HepG2 (cell line): ENCODE data around the gene SYNPR. TPM values are rescaled to one million over a fixed set of nuclear protein-coding genes. Genes with fewer than 3 reads are reported as not detected.

ENCODE experiments used
- ATAC-seq: fragments of 200-7000 bp; cut with Tn5 transposase; 3 replicates; pipeline ENCODE4 v1.9.1; 2020; ENCODE audit warnings: mild to moderate bottlenecking, moderate library complexity
- BruUV-seq: library from RNA; stranded (reverse); fragments of 400-500 nt; replicated peaks from 2 replicates; lab custom pipeline; 2021; lab: Mats Ljungman, UMichigan
- CTCF ChIA-PET: fragments of 300-600 bp; formaldehyde crosslinking; extraction: SDS; loops from one replicate; lab custom pipeline; 2021; ENCODE audit warnings: low total read pairs, inconsistent platforms, low intra/inter-chr PET ratio; lab: Yijun Ruan, JAX
- POLR2A ChIA-PET: fragments of 350-600 bp; sonication (Branson Sonifier 250); formaldehyde crosslinking; loops from one replicate; lab custom pipeline; 2020; ENCODE audit warnings: antibody characterized with exemption, inconsistent platforms; lab: Yijun Ruan, JAX
- DNase-seq: peaks from one replicate; pipeline ENCODE4 v3.0.0-alpha.2; 2015; ENCODE audit warnings: low spot score
- FAIRE-seq: peaks from 3 replicates; lab custom pipeline; 2011; peaks lifted over from hg19 to GRCh38; lab: Jason Lieb, UNC
- H2AFZ ChIP-seq: one replicate; pipeline ENCODE4 v1.6.1; 2011; ENCODE audit warnings: low read length, inconsistent platforms
- H3K27ac ChIP-seq: fragments of 300-600 bp; 3 replicates; pipeline ENCODE4 v1.8.0; 2011; ENCODE audit warnings: mixed run types, mild to moderate bottlenecking, mixed read lengths, low read length, inconsistent platforms; ENCODE audit not compliant: insufficient read depth; ENCODE audit errors: extremely low read length
- H3K27me3 ChIP-seq, 2 experiments: fragments of 200-600 bp in 1 of 2; 2 replicates in 1 of 2; 3 replicates in 1 of 2; pipeline versions ENCODE4 v1.6.0 to v1.8.0; 2011; ENCODE audit warnings: low read length in 2 of 2, mild to moderate bottlenecking in 2 of 2, moderate library complexity in 2 of 2, inconsistent platforms in 1 of 2; ENCODE audit not compliant: insufficient read depth in 2 of 2, control insufficient read depth in 1 of 2
- H3K36me3 ChIP-seq, 2 experiments: fragments of 200-600 bp in 1 of 2; replicated peaks in 1 of 2; 2 replicates in 1 of 2; 3 replicates in 1 of 2; pipeline versions ENCODE4 v1.5.1 to v1.8.0; 2011; ENCODE audit warnings: low read length in 2 of 2, inconsistent platforms in 1 of 2; ENCODE audit not compliant: insufficient read depth in 2 of 2, control insufficient read depth in 1 of 2
- H3K4me1 ChIP-seq: 2 replicates; pipeline ENCODE4 v1.5.1; 2012; ENCODE audit warnings: low read length, inconsistent platforms; ENCODE audit not compliant: insufficient read depth
- H3K4me2 ChIP-seq: 2 replicates; pipeline ENCODE4 v1.6.0; 2011; ENCODE audit warnings: low read depth, low read length, inconsistent platforms
- H3K4me3 ChIP-seq, 3 experiments: fragments of 200-600 bp in 1 of 3; sonication (generic), shearing (Covaris generic) in 1 of 3; replicated peaks in 1 of 3; 2 replicates each; pipeline ENCODE4 v1.5.1; 2011 to 2016; ENCODE audit warnings: low read length in 3 of 3, inconsistent platforms in 2 of 3, low read depth in 2 of 3, mild to moderate bottlenecking in 2 of 3, control low read depth in 1 of 3, mixed read lengths in 1 of 3; ENCODE audit not compliant: insufficient read depth in 1 of 3
- H3K79me2 ChIP-seq: one replicate; pipeline ENCODE4 v1.6.1; 2011; ENCODE audit warnings: low read length, inconsistent platforms; ENCODE audit not compliant: insufficient read depth
- H3K9ac ChIP-seq: 2 replicates; pipeline ENCODE4 v1.6.0; 2011; ENCODE audit warnings: mild to moderate bottlenecking, low read depth, low read length, inconsistent platforms; ENCODE audit not compliant: insufficient read depth
- H3K9me3 ChIP-seq: 2 replicates; pipeline ENCODE4 v1.5.1; 2012; ENCODE audit warnings: mild to moderate bottlenecking, low read length
- H4K20me1 ChIP-seq: 2 replicates; pipeline ENCODE4 v1.6.0; 2011; ENCODE audit warnings: inconsistent platforms, mild to moderate bottlenecking, low read length, moderate library complexity; ENCODE audit not compliant: insufficient read depth
- CENPX ChIP-seq: sonication (generic); formaldehyde crosslinking; IDR thresholded peaks from 2 replicates; pipeline ENCODE4 v1.9.0; 2021; ENCODE audit warnings: mild to moderate bottlenecking, missing genetic modification reagents, moderate library complexity
- DRAP1 ChIP-seq: IDR thresholded peaks from 2 replicates; pipeline ENCODE4 v1.6.1; 2016; ENCODE audit warnings: missing genetic modification reagents, missing compliant biosample characterization
- ELF4 ChIP-seq: sonication (generic); formaldehyde crosslinking; IDR thresholded peaks from 2 replicates; pipeline ENCODE4 v1.5.0; 2020; ENCODE audit warnings: missing genetic modification reagents, mild to moderate bottlenecking, moderate library complexity, borderline replicate concordance
- ETV6 ChIP-seq: sonication (generic); formaldehyde crosslinking; conservative IDR thresholded peaks from 2 replicates; pipeline ENCODE4 v1.4.0; 2020; ENCODE audit warnings: missing genetic modification reagents
- FOSL1 ChIP-seq: sonication (generic); formaldehyde crosslinking; IDR thresholded peaks from 2 replicates; pipeline ENCODE4 v1.9.0; 2021; ENCODE audit warnings: missing genetic modification reagents, borderline replicate concordance
- HMG20B ChIP-seq: conservative IDR thresholded peaks from 2 replicates; pipeline ENCODE4 v1.6.1; 2016; ENCODE audit warnings: missing genetic modification reagents, missing compliant biosample characterization
- HMGA1 ChIP-seq: sonication (generic); formaldehyde crosslinking; conservative IDR thresholded peaks from 2 replicates; pipeline ENCODE4 v1.4.0; 2020; ENCODE audit warnings: missing genetic modification reagents
- HNF4G ChIP-seq, 2 experiments: sonication (generic) in 1 of 2; formaldehyde crosslinking in 1 of 2; IDR thresholded peaks; 2 replicates each; pipeline versions ENCODE4 v1.4.0 to v1.6.1; 2011 to 2020; ENCODE audit warnings: borderline replicate concordance in 2 of 2, low read depth in 2 of 2, mild to moderate bottlenecking in 2 of 2, low read length in 1 of 2, missing genetic modification reagents in 1 of 2, moderate library complexity in 1 of 2
- MAFK ChIP-seq, 2 experiments: IDR thresholded peaks in 1 of 2; conservative IDR thresholded peaks in 1 of 2; 2 replicates each; pipeline ENCODE4 v1.6.1; 2011; ENCODE audit warnings: improper control_type of control experiment in 2 of 2, low read length in 2 of 2
- MXD4 ChIP-seq: IDR thresholded peaks from 2 replicates; pipeline ENCODE4 v1.6.1; 2016; ENCODE audit warnings: mild to moderate bottlenecking, missing biosample characterization, missing genetic modification reagents
- NFE2 ChIP-seq: sonication (generic); formaldehyde crosslinking; IDR thresholded peaks from 2 replicates; pipeline ENCODE4 v1.4.0; 2020; ENCODE audit warnings: missing genetic modification reagents
- SOX6 ChIP-seq, 2 experiments: fragments of 450-650 bp in 1 of 2; sonication (generic) in 1 of 2; formaldehyde crosslinking in 1 of 2; IDR thresholded peaks; 2 replicates each; pipeline versions ENCODE4 v1.4.0 to v1.6.1; 2017 to 2020; ENCODE audit warnings: antibody characterized with exemption in 1 of 2, mild to moderate bottlenecking in 1 of 2, missing genetic modification reagents in 1 of 2
- TSC22D2 ChIP-seq: sonication (generic); formaldehyde crosslinking; IDR thresholded peaks from 2 replicates; pipeline ENCODE4 v1.5.1; 2020; ENCODE audit warnings: missing genetic modification reagents, mild to moderate bottlenecking, borderline replicate concordance
- ZBTB7B ChIP-seq: sonication (generic); formaldehyde crosslinking; IDR thresholded peaks from 2 replicates; pipeline ENCODE4 v1.4.0; 2020; ENCODE audit warnings: missing genetic modification reagents
- ZFP82 ChIP-seq: sonication (generic); formaldehyde crosslinking; IDR thresholded peaks from 2 replicates; pipeline ENCODE4 v1.5.1; 2020; ENCODE audit warnings: mild to moderate bottlenecking, missing genetic modification reagents, borderline replicate concordance
- ZFX ChIP-seq: sonication (generic); formaldehyde crosslinking; IDR thresholded peaks from 2 replicates; pipeline ENCODE4 v1.4.0; 2020; ENCODE audit warnings: mild to moderate bottlenecking, low read depth, missing genetic modification reagents, moderate library complexity
- ZNF232 ChIP-seq: sonication (generic); formaldehyde crosslinking; IDR thresholded peaks from 2 replicates; pipeline ENCODE4 v1.4.0; 2020; ENCODE audit warnings: missing genetic modification reagents, borderline replicate concordance
- ZNF660 ChIP-seq: sonication (generic); formaldehyde crosslinking; IDR thresholded peaks from 2 replicates; pipeline ENCODE4 v1.5.1; 2020; ENCODE audit warnings: mild to moderate bottlenecking, low read depth, missing genetic modification reagents, borderline replicate concordance
- WGBS: methylation state at CpG from one replicate; pipeline ENCODE4 v1.1.6; 2017; ENCODE audit warnings: low lambda C conversion rate; 5-methylcytosine and 5-hydroxymethylcytosine counted together
- in situ Hi-C: cut with HindIII; loops from 2 replicates; pipeline ENCODE4 v1.10.0; 2017; ENCODE audit warnings: low pct_unique_long_range_greater_than_20kb; ENCODE audit not compliant: extremely low pct_ligation_motif_present
- intact Hi-C: fragments of 100-400 bp; cut with micrococcal nuclease; formaldehyde crosslinking; loops from one replicate; pipeline ENCODE4 v1.10.0; 2022; ENCODE audit not compliant: unreplicated experiment
- polyA plus RNA-seq, 8 experiments: library from polyadenylated mRNA; depleted of rRNA in 3 of 8; stranded (reverse) in 7 of 8; unstranded in 1 of 8; fragments of >200 nt; fragmentation: Illumina TruSeq in 4 of 8; extraction: Trizol in 4 of 8; gene quantifications; 2 replicates each; pipeline versions ENCODE4 v1.2.1 to v1.2.3, GENCODE V29; 2011 to 2016; ENCODE audit warnings: low read depth in 4 of 8, missing spikeins in 1 of 8, mixed read lengths in 1 of 8; ENCODE audit not compliant: insufficient read depth in 1 of 8
- total RNA-seq, 5 experiments: library from RNA; depleted of rRNA; stranded (reverse); fragments of >200 nt; fragmentation: Illumina TruSeq; extraction: Trizol; gene quantifications; 2 replicates each; pipeline ENCODE4 v1.2.3, GENCODE V29; 2016; ENCODE audit warnings: low read depth in 1 of 5
- TF ChIP-seq, protein P1 (sequence below): sonication (generic); formaldehyde crosslinking; IDR thresholded peaks from 2 replicates; pipeline ENCODE4 v1.5.0; 2020; ENCODE audit warnings: missing genetic modification reagents, mild to moderate bottlenecking, borderline replicate concordance
- TF ChIP-seq, protein P2 (sequence below): IDR thresholded peaks from 2 replicates; pipeline ENCODE4 v1.6.1; 2016; ENCODE audit warnings: low read depth, control low read depth

Gene SYNPR
- total and polyA plus RNA-seq, 2 of the 13 experiments (the other 11 are each of a cell fraction or from before 2014, with no cell fraction given) = 0.04 TPM; not detected in 1

- Histone ChIP-seq H3K9me3 (no peaks in the 10 kb centered on the region), H4K20me1 (no peaks in the 10 kb centered on the region), H3K4me1 (peaks cover 7% of the 10 kb centered on the region), H3K27me3 (peaks cover 0 to 1% of the 10 kb centered on the region in 2 experiments; a peak in 1 of 5 replicates), H3K4me2 (no peak overlapping the region), H3K79me2 (no peaks in the 10 kb centered on the region), H2AFZ (no peak overlapping the region), H3K27ac (no peak overlapping the region), H3K9ac (no peak overlapping the region), H3K36me3 (no peaks in the 10 kb centered on the region), H3K4me3 (no peak overlapping the region)
- DNase-seq (peak; percentile 68), FAIRE-seq (no peak), ATAC-seq (peak; percentile 83)
- no TSS peak for BruUV-seq
- 36% methylated on average over 7 of the region's 8 CpGs for WGBS
- intact Hi-C loops (no loop called here), in situ Hi-C loops (no loop called here)
- ChIA-PET POLR2A (no interaction called here), CTCF (no interaction called here)
- no peak for TF ChIP-seq DRAP1 (CRISPR knock-in tag)
- TF ChIP-seq MAFK (conservative IDR thresholded peaks at IDR 0.05 in 1 of 2, IDR thresholded peaks at IDR 0.05 in 1 of 2; ENCODE audit: low read length in 2 of 2) = 0 out of 4 replicates have a peak, but pooled peaks of 1 of the 2 experiments have one; percentile 19
- no peak for TF ChIP-seq ZFP82 (CRISPR knock-in tag)
- peak; percentile 62 for TF ChIP-seq NFE2 (CRISPR knock-in tag)
- TF ChIP-seq ETV6 (CRISPR knock-in tag) = no peak
- TF ChIP-seq MXD4 (CRISPR knock-in tag) = no peak
- no peak for TF ChIP-seq ZNF660 (CRISPR knock-in tag)
- 0 out of 2 replicates have a peak, but pooled peaks have one; percentile 21 for TF ChIP-seq ZFX
- TF ChIP-seq HMG20B = no peak
- TF ChIP-seq HMGA1 = no peak
- TF ChIP-seq SOX6 (IDR thresholded peaks at IDR 0.05) = no peak
- peak; percentile 28; the same call in 1 of the 2 replicates for TF ChIP-seq SOX6 (CRISPR knock-in tag; IDR thresholded peaks at IDR 0.05)
- TF ChIP-seq ZBTB7B = no peak
- TF ChIP-seq ELF4 (CRISPR knock-in tag) = no peak
- no peak for TF ChIP-seq ZNF232 (CRISPR knock-in tag)
- no peak for TF ChIP-seq CENPX (CRISPR knock-in tag)
- no peak for TF ChIP-seq HNF4G (IDR thresholded peaks at IDR 0.05; ENCODE audit: borderline replicate concordance, low read depth, low read length)
- TF ChIP-seq HNF4G (CRISPR knock-in tag; IDR thresholded peaks at IDR 0.05; ENCODE audit: borderline replicate concordance, low read depth) = no peak
- TF ChIP-seq, protein P1, sequence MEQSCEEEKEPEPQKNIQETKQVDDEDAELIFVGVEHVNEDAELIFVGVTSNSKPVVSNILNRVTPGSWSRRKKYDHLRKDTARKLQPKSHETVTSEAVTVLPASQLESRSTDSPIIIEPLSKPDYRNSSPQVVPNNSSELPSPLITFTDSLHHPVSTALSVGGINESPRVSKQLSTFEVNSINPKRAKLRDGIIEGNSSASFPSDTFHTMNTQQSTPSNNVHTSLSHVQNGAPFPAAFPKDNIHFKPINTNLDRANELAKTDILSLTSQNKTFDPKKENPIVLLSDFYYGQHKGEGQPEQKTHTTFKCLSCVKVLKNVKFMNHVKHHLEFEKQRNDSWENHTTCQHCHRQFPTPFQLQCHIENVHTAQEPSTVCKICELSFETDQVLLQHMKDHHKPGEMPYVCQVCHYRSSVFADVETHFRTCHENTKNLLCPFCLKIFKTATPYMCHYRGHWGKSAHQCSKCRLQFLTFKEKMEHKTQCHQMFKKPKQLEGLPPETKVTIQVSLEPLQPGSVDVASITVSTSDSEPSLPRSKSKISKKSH (CRISPR knock-in tag) = no peak
- no peak for TF ChIP-seq TSC22D2 (CRISPR knock-in tag)
- TF ChIP-seq FOSL1 (CRISPR knock-in tag) = no peak
- TF ChIP-seq, protein P2, sequence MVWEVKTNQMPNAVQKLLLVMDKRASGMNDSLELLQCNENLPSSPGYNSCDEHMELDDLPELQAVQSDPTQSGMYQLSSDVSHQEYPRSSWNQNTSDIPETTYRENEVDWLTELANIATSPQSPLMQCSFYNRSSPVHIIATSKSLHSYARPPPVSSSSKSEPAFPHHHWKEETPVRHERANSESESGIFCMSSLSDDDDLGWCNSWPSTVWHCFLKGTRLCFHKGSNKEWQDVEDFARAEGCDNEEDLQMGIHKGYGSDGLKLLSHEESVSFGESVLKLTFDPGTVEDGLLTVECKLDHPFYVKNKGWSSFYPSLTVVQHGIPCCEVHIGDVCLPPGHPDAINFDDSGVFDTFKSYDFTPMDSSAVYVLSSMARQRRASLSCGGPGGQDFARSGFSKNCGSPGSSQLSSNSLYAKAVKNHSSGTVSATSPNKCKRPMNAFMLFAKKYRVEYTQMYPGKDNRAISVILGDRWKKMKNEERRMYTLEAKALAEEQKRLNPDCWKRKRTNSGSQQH = no peak
Measured at GRCh38 chr3:63477494-63478129, 199.5 kb downstream of the SYNPR start.
